Measurements from ENCODE around the gene RGMA. TPM values are rescaled to one million over a fixed set of nuclear protein-coding genes. Genes with fewer than 3 reads are reported as not detected.
A peak's percentile ranks its signal among the peaks of the same experiment; 100 is the strongest.

The RGMA gene
- total RNA-seq, 1 donor from 2014 or later = 0.34 TPM

- intact Hi-C loops (cut with micrococcal nuclease) = loop anchor here (1.0 kb wide), 1 partner anchor 1034 kb away; no protein-coding TSS in a partner anchor
- Mint-ChIP-seq H3K4me1 (ENCODE audit: low read depth) (peaks cover 7% of the 10 kb centered on the region), H3K36me3 (ENCODE audit: low read depth) (no peaks in the 10 kb centered on the region), H3K4me3 (no peak overlapping the region), H3K9me3 (no peaks in the 10 kb centered on the region), H3K27ac (no peak overlapping the region), H3K27me3 (ENCODE audit: insufficient read depth) (peaks cover 67% of the 10 kb centered on the region)
- DNase-seq (ENCODE audit: low spot score) = no peak
These were observed 2.2 kb downstream of the RGMA start for GRCh38 chr15:93086791-93087190.

GRCh38 chr15:93085692-93086091 lies 3.3 kb downstream of the RGMA start:
- no peaks in the 10 kb centered on the region for H3K9me3 Mint-ChIP-seq
- intact Hi-C loops (cut with micrococcal nuclease) = no loop called here
- H3K27me3 Mint-ChIP-seq (ENCODE audit: insufficient read depth) = peaks cover 66% of the 10 kb centered on the region
- no peak overlapping the region for H3K4me3 Mint-ChIP-seq
- H3K27ac Mint-ChIP-seq = no peak overlapping the region
- no peak for DNase-seq (ENCODE audit: low spot score)
- no peaks in the 10 kb centered on the region for H3K36me3 Mint-ChIP-seq (ENCODE audit: low read depth)
- H3K4me1 Mint-ChIP-seq (ENCODE audit: low read depth) = peaks cover 7% of the 10 kb centered on the region

- H3K9me3 Mint-ChIP-seq = no peaks in the 10 kb centered on the region
- peaks cover 3% of the 10 kb centered on the region for H3K4me1 Mint-ChIP-seq (ENCODE audit: low read depth)
- H3K36me3 Mint-ChIP-seq (ENCODE audit: low read depth) = no peaks in the 10 kb centered on the region
- peaks cover 55% of the 10 kb centered on the region for H3K27me3 Mint-ChIP-seq (ENCODE audit: insufficient read depth)
- no peak for DNase-seq (ENCODE audit: low spot score)
- no peak overlapping the region for H3K27ac Mint-ChIP-seq
- H3K4me3 Mint-ChIP-seq = no peak overlapping the region
- intact Hi-C loops (cut with micrococcal nuclease) = no loop called here
These were observed 6.2 kb downstream of the RGMA start for GRCh38 chr15:93082861-93083260.

- no peak for DNase-seq (ENCODE audit: low spot score)
- Mint-ChIP-seq H3K27me3 (ENCODE audit: insufficient read depth) (peaks cover 51% of the 10 kb centered on the region), H3K4me3 (no peak overlapping the region), H3K36me3 (ENCODE audit: low read depth) (no peaks in the 10 kb centered on the region), H3K27ac (no peak overlapping the region), H3K4me1 (ENCODE audit: low read depth) (no peaks in the 10 kb centered on the region), H3K9me3 (no peaks in the 10 kb centered on the region)
- intact Hi-C loops (cut with micrococcal nuclease) = no loop called here
These were observed 7.6 kb downstream of the RGMA start for GRCh38 chr15:93081399-93081798.

- no peak overlapping the region for H3K27ac Mint-ChIP-seq
- no peak overlapping the region for H3K4me3 Mint-ChIP-seq
- no peaks in the 10 kb centered on the region for H3K4me1 Mint-ChIP-seq (ENCODE audit: low read depth)
- H3K9me3 Mint-ChIP-seq = no peaks in the 10 kb centered on the region
- no peak for DNase-seq (ENCODE audit: low spot score)
- H3K27me3 Mint-ChIP-seq (ENCODE audit: insufficient read depth) = peaks cover 42% of the 10 kb centered on the region
- no peaks in the 10 kb centered on the region for H3K36me3 Mint-ChIP-seq (ENCODE audit: low read depth)
- intact Hi-C loops (cut with micrococcal nuclease) = no loop called here
These were observed 8.6 kb downstream of the RGMA start for GRCh38 chr15:93080451-93080850.

- H3K27me3 Mint-ChIP-seq (ENCODE audit: insufficient read depth) = peaks cover 56% of the 10 kb centered on the region
- no peak overlapping the region for H3K27ac Mint-ChIP-seq
These were observed 12.1 kb downstream of the RGMA start for GRCh38 chr15:93076875-93077274.

GRCh38 chr15:93076217-93076616 lies 12.8 kb downstream of the RGMA start:
- H3K27ac Mint-ChIP-seq = no peak overlapping the region
- H3K27me3 Mint-ChIP-seq (ENCODE audit: insufficient read depth) = peaks cover 59% of the 10 kb centered on the region
- H3K36me3 Mint-ChIP-seq (ENCODE audit: low read depth) = no peaks in the 10 kb centered on the region
- DNase-seq (ENCODE audit: low spot score) = no peak
- intact Hi-C loops (cut with micrococcal nuclease) = no loop called here
- H3K4me3 Mint-ChIP-seq = no peak overlapping the region
- no peaks in the 10 kb centered on the region for H3K9me3 Mint-ChIP-seq
- peaks cover 6% of the 10 kb centered on the region for H3K4me1 Mint-ChIP-seq (ENCODE audit: low read depth)

More at GRCh38 chr15:93076875-93077274, 12.1 kb downstream of the RGMA start:
- H3K36me3 Mint-ChIP-seq (ENCODE audit: low read depth) = no peaks in the 10 kb centered on the region
- DNase-seq (ENCODE audit: low spot score) = no peak
- H3K4me3 Mint-ChIP-seq = no peak overlapping the region
- intact Hi-C loops (cut with micrococcal nuclease) = no loop called here
- H3K9me3 Mint-ChIP-seq = no peaks in the 10 kb centered on the region
- peaks cover 6% of the 10 kb centered on the region for H3K4me1 Mint-ChIP-seq (ENCODE audit: low read depth)

GRCh38 chr15:93074599-93074998 lies 14.4 kb downstream of the RGMA start:
- Mint-ChIP-seq H3K4me3 (no peak overlapping the region), H3K9me3 (no peaks in the 10 kb centered on the region), H3K36me3 (ENCODE audit: low read depth) (no peaks in the 10 kb centered on the region), H3K27me3 (ENCODE audit: insufficient read depth) (peaks cover 60% of the 10 kb centered on the region), H3K4me1 (ENCODE audit: low read depth) (peaks cover 6% of the 10 kb centered on the region), H3K27ac (no peak overlapping the region)
- no peak for DNase-seq (ENCODE audit: low spot score)
- intact Hi-C loops (cut with micrococcal nuclease) = no loop called here

- DNase-seq (ENCODE audit: low spot score) = no peak
These were observed 15.5 kb downstream of the RGMA start for GRCh38 chr15:93073465-93073952.

GRCh38 chr15:93072411-93073394 lies 16.3 kb downstream of the RGMA start:
- peaks cover 54% of the 10 kb centered on the region for H3K27me3 Mint-ChIP-seq (ENCODE audit: insufficient read depth)
- peak overlapping the region; percentile 64 for H3K4me3 Mint-ChIP-seq
- H3K4me1 Mint-ChIP-seq (ENCODE audit: low read depth) = peaks cover 6% of the 10 kb centered on the region
- H3K36me3 Mint-ChIP-seq (ENCODE audit: low read depth) = no peaks in the 10 kb centered on the region
- no peaks in the 10 kb centered on the region for H3K9me3 Mint-ChIP-seq
- DNase-seq (ENCODE audit: low spot score) = no peak
- intact Hi-C loops (cut with micrococcal nuclease) = no loop called here
- no peak overlapping the region for H3K27ac Mint-ChIP-seq

More at GRCh38 chr15:93073465-93073952, 15.5 kb downstream of the RGMA start:
- H3K4me3 Mint-ChIP-seq = peak overlapping the region; percentile 79
- H3K27ac Mint-ChIP-seq = no peak overlapping the region
- intact Hi-C loops (cut with micrococcal nuclease) = no loop called here
- no peaks in the 10 kb centered on the region for H3K36me3 Mint-ChIP-seq (ENCODE audit: low read depth)
- no peaks in the 10 kb centered on the region for H3K9me3 Mint-ChIP-seq
- peaks cover 6% of the 10 kb centered on the region for H3K4me1 Mint-ChIP-seq (ENCODE audit: low read depth)
- peaks cover 60% of the 10 kb centered on the region for H3K27me3 Mint-ChIP-seq (ENCODE audit: insufficient read depth)

GRCh38 chr15:93072011-93072410 lies 17.0 kb downstream of the RGMA start:
- no peaks in the 10 kb centered on the region for H3K36me3 Mint-ChIP-seq (ENCODE audit: low read depth)
- H3K27ac Mint-ChIP-seq = no peak overlapping the region
- no peak for DNase-seq (ENCODE audit: low spot score)
- intact Hi-C loops (cut with micrococcal nuclease) = no loop called here
- no peaks in the 10 kb centered on the region for H3K9me3 Mint-ChIP-seq
- H3K27me3 Mint-ChIP-seq (ENCODE audit: insufficient read depth) = peaks cover 50% of the 10 kb centered on the region
- peak overlapping the region; percentile 64 for H3K4me3 Mint-ChIP-seq
- peaks cover 6% of the 10 kb centered on the region for H3K4me1 Mint-ChIP-seq (ENCODE audit: low read depth)

GRCh38 chr15:93071469-93071936 lies 17.5 kb downstream of the RGMA start:
- intact Hi-C loops (cut with micrococcal nuclease) = no loop called here
- H3K27me3 Mint-ChIP-seq (ENCODE audit: insufficient read depth) = peaks cover 48% of the 10 kb centered on the region
- no peaks in the 10 kb centered on the region for H3K36me3 Mint-ChIP-seq (ENCODE audit: low read depth)
- no peaks in the 10 kb centered on the region for H3K9me3 Mint-ChIP-seq
- H3K4me3 Mint-ChIP-seq = no peak overlapping the region
- no peak for DNase-seq (ENCODE audit: low spot score)
- no peak overlapping the region for H3K27ac Mint-ChIP-seq
- H3K4me1 Mint-ChIP-seq (ENCODE audit: low read depth) = peaks cover 6% of the 10 kb centered on the region

- intact Hi-C loops (cut with micrococcal nuclease) = no loop called here
- Mint-ChIP-seq H3K27ac (no peak overlapping the region), H3K36me3 (ENCODE audit: low read depth) (no peaks in the 10 kb centered on the region), H3K4me3 (no peak overlapping the region), H3K9me3 (no peaks in the 10 kb centered on the region), H3K4me1 (ENCODE audit: low read depth) (peaks cover 6% of the 10 kb centered on the region), H3K27me3 (ENCODE audit: insufficient read depth) (peaks cover 48% of the 10 kb centered on the region)
- no peak for DNase-seq (ENCODE audit: low spot score)
These were observed 18.3 kb downstream of the RGMA start for GRCh38 chr15:93070551-93071296.

All from activated T-helper 1 cell treated with anti-CD3 and anti-CD28 coated beads, Interleukin-12 subunit alpha, Interleukin-12 subunit beta, Interleukin-2, Interleukin-4 antibody, amounts not matched to agents 30 ng/mL and 10 ng/mL and 1 ng/mL, durations not matched to agents 14 hours and 24 hours and 36 hours (primary cell).